ENCODE measurements around the gene CERKL.
A peak's percentile ranks its signal among the peaks of the same experiment; 100 is the strongest.

CERKL gene

DNA sequence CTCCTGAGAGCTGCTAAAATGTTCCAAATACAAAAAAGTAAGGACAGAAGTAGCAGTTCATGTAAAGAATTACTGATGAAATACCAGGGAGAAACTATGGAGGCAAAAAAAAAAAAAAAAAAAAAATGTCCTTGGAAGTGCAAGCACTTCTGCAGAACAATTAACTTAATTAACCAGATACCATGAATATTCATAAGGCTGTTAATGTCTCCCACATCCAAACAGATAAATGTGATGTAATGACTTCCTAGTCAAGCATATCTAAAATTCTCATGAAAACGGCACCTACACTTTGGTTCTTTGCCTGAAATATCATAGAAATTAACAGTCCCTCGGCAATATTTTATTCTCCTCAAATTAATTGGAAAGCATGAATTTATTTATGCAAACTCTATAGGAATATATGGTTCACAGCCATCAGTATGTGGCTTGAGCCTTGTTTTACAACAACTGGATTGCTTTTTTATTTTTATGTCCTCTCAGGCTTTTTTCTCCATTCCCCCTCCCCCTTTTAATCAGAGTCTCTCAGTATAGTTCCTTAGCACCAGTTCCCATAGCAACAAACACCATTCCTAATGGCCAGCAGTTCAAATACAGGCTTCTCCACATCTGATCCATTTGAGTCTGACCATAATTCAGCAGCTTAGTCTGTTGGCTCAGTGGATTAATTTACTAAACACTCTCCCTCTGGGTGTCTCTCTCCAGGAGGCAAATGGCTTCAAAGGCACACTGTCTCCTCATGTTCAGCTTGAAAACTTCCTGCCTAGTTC is 102.7 kb downstream of the CERKL start:
- TF ChIP-seq, protein P1, sequence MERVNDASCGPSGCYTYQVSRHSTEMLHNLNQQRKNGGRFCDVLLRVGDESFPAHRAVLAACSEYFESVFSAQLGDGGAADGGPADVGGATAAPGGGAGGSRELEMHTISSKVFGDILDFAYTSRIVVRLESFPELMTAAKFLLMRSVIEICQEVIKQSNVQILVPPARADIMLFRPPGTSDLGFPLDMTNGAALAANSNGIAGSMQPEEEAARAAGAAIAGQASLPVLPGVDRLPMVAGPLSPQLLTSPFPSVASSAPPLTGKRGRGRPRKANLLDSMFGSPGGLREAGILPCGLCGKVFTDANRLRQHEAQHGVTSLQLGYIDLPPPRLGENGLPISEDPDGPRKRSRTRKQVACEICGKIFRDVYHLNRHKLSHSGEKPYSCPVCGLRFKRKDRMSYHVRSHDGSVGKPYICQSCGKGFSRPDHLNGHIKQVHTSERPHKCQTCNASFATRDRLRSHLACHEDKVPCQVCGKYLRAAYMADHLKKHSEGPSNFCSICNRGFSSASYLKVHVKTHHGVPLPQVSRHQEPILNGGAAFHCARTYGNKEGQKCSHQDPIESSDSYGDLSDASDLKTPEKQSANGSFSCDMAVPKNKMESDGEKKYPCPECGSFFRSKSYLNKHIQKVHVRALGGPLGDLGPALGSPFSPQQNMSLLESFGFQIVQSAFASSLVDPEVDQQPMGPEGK (CRISPR knock-in tag; IDR thresholded peaks at IDR 0.05; ENCODE audit: borderline replicate concordance): no peak
- TF ChIP-seq ESRRG (CRISPR knock-in tag; IDR thresholded peaks at IDR 0.05): no peak
- TF ChIP-seq ZFP3 (CRISPR knock-in tag; IDR thresholded peaks at IDR 0.05): no peak
- TF ChIP-seq, protein P2, sequence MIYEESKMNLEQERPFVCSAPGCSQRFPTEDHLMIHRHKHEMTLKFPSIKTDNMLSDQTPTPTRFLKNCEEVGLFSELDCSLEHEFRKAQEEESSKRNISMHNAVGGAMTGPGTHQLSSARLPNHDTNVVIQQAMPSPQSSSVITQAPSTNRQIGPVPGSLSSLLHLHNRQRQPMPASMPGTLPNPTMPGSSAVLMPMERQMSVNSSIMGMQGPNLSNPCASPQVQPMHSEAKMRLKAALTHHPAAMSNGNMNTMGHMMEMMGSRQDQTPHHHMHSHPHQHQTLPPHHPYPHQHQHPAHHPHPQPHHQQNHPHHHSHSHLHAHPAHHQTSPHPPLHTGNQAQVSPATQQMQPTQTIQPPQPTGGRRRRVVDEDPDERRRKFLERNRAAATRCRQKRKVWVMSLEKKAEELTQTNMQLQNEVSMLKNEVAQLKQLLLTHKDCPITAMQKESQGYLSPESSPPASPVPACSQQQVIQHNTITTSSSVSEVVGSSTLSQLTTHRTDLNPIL (CRISPR knock-in tag; IDR thresholded peaks at IDR 0.05; ENCODE audit: low read depth): no peak
- TF ChIP-seq BACH2 (CRISPR knock-in tag; IDR thresholded peaks at IDR 0.05; ENCODE audit: borderline replicate concordance): no peak
- TF ChIP-seq, protein P3, sequence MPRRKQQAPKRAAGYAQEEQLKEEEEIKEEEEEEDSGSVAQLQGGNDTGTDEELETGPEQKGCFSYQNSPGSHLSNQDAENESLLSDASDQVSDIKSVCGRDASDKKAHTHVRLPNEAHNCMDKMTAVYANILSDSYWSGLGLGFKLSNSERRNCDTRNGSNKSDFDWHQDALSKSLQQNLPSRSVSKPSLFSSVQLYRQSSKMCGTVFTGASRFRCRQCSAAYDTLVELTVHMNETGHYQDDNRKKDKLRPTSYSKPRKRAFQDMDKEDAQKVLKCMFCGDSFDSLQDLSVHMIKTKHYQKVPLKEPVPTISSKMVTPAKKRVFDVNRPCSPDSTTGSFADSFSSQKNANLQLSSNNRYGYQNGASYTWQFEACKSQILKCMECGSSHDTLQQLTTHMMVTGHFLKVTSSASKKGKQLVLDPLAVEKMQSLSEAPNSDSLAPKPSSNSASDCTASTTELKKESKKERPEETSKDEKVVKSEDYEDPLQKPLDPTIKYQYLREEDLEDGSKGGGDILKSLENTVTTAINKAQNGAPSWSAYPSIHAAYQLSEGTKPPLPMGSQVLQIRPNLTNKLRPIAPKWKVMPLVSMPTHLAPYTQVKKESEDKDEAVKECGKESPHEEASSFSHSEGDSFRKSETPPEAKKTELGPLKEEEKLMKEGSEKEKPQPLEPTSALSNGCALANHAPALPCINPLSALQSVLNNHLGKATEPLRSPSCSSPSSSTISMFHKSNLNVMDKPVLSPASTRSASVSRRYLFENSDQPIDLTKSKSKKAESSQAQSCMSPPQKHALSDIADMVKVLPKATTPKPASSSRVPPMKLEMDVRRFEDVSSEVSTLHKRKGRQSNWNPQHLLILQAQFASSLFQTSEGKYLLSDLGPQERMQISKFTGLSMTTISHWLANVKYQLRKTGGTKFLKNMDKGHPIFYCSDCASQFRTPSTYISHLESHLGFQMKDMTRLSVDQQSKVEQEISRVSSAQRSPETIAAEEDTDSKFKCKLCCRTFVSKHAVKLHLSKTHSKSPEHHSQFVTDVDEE (CRISPR knock-in tag; IDR thresholded peaks at IDR 0.05): no peak
- TF ChIP-seq, protein P4, sequence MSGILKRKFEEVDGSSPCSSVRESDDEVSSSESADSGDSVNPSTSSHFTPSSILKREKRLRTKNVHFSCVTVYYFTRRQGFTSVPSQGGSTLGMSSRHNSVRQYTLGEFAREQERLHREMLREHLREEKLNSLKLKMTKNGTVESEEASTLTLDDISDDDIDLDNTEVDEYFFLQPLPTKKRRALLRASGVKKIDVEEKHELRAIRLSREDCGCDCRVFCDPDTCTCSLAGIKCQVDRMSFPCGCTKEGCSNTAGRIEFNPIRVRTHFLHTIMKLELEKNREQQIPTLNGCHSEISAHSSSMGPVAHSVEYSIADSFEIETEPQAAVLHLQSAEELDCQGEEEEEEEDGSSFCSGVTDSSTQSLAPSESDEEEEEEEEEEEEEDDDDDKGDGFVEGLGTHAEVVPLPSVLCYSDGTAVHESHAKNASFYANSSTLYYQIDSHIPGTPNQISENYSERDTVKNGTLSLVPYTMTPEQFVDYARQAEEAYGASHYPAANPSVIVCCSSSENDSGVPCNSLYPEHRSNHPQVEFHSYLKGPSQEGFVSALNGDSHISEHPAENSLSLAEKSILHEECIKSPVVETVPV (CRISPR knock-in tag; IDR thresholded peaks at IDR 0.05): no peak
- TF ChIP-seq, protein P5, sequence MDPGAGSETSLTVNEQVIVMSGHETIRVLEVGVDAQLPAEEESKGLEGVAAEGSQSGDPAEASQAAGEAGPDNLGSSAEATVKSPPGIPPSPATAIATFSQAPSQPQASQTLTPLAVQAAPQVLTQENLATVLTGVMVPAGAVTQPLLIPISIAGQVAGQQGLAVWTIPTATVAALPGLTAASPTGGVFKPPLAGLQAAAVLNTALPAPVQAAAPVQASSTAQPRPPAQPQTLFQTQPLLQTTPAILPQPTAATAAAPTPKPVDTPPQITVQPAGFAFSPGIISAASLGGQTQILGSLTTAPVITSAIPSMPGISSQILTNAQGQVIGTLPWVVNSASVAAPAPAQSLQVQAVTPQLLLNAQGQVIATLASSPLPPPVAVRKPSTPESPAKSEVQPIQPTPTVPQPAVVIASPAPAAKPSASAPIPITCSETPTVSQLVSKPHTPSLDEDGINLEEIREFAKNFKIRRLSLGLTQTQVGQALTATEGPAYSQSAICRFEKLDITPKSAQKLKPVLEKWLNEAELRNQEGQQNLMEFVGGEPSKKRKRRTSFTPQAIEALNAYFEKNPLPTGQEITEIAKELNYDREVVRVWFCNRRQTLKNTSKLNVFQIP (CRISPR knock-in tag; IDR thresholded peaks at IDR 0.05; ENCODE audit: borderline replicate concordance, low read depth): no peak
- no peak for TF ChIP-seq TCF4 (CRISPR knock-in tag; IDR thresholded peaks at IDR 0.05; ENCODE audit: borderline replicate concordance)
- TF ChIP-seq OSR1 (CRISPR knock-in tag; IDR thresholded peaks at IDR 0.05): no peak
- no peak for TF ChIP-seq ZNF8 (CRISPR knock-in tag; IDR thresholded peaks at IDR 0.05)
- TF ChIP-seq ARNTL (CRISPR knock-in tag; IDR thresholded peaks at IDR 0.05; ENCODE audit: borderline replicate concordance, low read depth): no peak
- no peak for TF ChIP-seq TOX (CRISPR knock-in tag; IDR thresholded peaks at IDR 0.05; ENCODE audit: borderline replicate concordance)
- no peak; the same call in 2 of the 3 replicates for ATAC-seq

DNA sequence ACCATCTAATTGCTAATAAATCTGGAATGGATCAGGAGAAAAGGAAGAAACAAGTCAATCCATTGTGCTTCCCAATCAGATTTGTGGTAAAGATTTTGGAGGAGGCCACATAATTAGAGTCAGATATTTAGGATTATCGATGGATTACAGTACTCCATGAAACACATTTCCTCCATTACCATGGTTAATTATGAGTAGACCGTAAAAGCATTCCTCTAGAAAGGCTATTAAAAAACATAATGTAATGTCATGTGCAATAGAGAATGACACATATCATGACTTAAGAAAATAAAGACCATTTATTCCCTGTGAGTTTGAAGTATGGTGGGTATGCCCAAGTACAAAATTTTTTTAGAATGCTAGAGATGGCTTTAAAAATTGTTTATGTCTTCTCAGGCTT is 103.7 kb downstream of the CERKL start:
- peak; percentile 72 for ATAC-seq
- TF ChIP-seq, protein P2 (CRISPR knock-in tag; IDR thresholded peaks at IDR 0.05; ENCODE audit: low read depth): 0 out of 2 replicates have a peak, but pooled peaks have one; percentile 24
- TF ChIP-seq GLIS3 (CRISPR knock-in tag; IDR thresholded peaks at IDR 0.05) (no peak), ZNF70 (CRISPR knock-in tag; IDR thresholded peaks at IDR 0.05) (no peak), ZC3H10 (CRISPR knock-in tag; IDR thresholded peaks at IDR 0.05) (peak; percentile 89), TCF4 (CRISPR knock-in tag; IDR thresholded peaks at IDR 0.05; ENCODE audit: borderline replicate concordance) (no peak), ISL1 (CRISPR knock-in tag; IDR thresholded peaks at IDR 0.05) (peak; percentile 96), ZNF8 (CRISPR knock-in tag; IDR thresholded peaks at IDR 0.05) (peak; percentile 67; the same call in 1 of the 2 replicates), ESRRG (CRISPR knock-in tag; IDR thresholded peaks at IDR 0.05) (no peak), ZNF565 (CRISPR knock-in tag; conservative IDR thresholded peaks at IDR 0.05; ENCODE audit: low read depth) (no peak), ZFP30 (CRISPR knock-in tag; IDR thresholded peaks at IDR 0.05) (no peak), TOX (CRISPR knock-in tag; IDR thresholded peaks at IDR 0.05; ENCODE audit: borderline replicate concordance) (no peak), ZFP3 (CRISPR knock-in tag; IDR thresholded peaks at IDR 0.05) (no peak), BACH2 (CRISPR knock-in tag; IDR thresholded peaks at IDR 0.05; ENCODE audit: borderline replicate concordance) (no peak), CSDC2 (CRISPR knock-in tag; IDR thresholded peaks at IDR 0.05) (no peak)
- TF ChIP-seq, protein P1 (CRISPR knock-in tag; IDR thresholded peaks at IDR 0.05; ENCODE audit: borderline replicate concordance): peak; percentile 75; the same call in 1 of the 2 replicates
- TF ChIP-seq, protein P5 (CRISPR knock-in tag; IDR thresholded peaks at IDR 0.05; ENCODE audit: borderline replicate concordance, low read depth): no peak
- TF ChIP-seq, protein P4 (CRISPR knock-in tag; IDR thresholded peaks at IDR 0.05): peak; percentile 52; the same call in 1 of the 2 replicates

All from SK-N-SH treated with all-trans-retinoic acid at 6 μM for 48 hours (cell line).